H9 (cell line): ENCODE data around the gene MIB2. TPM values are rescaled to one million over a fixed set of nuclear protein-coding genes. Genes with fewer than 3 reads are reported as not detected.
A peak's percentile ranks its signal among the peaks of the same experiment; 100 is the strongest.

Experiments
- DNase-seq: peaks from one replicate; pipeline ENCODE4 v3.0.0-alpha.2; 2017
- H2AFZ ChIP-seq: one replicate; pipeline ENCODE4 v1.6.1; 2013; ENCODE audit warnings: mild to moderate bottlenecking, low read length, control low read depth, moderate library complexity
- H2AK5ac ChIP-seq: 2 replicates; pipeline ENCODE4 v1.6.1; 2013; ENCODE audit warnings: low read length, control low read depth, mixed read lengths; ENCODE audit not compliant: insufficient read length
- H2BK120ac ChIP-seq: one replicate; pipeline ENCODE4 v1.6.1; 2013; ENCODE audit warnings: low read depth, mild to moderate bottlenecking, low read length, control low read depth, inconsistent platforms; ENCODE audit not compliant: poor library complexity, severe bottlenecking
- H2BK12ac ChIP-seq: 2 replicates; pipeline ENCODE4 v1.6.1; 2013; ENCODE audit warnings: low read length, control low read depth, mixed read lengths, low read depth; ENCODE audit not compliant: insufficient read length
- H2BK15ac ChIP-seq: 2 replicates; pipeline ENCODE4 v1.6.1; 2013; ENCODE audit warnings: low read depth, low read length, control low read depth
- H2BK20ac ChIP-seq: one replicate; pipeline ENCODE4 v1.6.1; 2013; ENCODE audit warnings: low read depth, mild to moderate bottlenecking, low read length, control low read depth, inconsistent platforms; ENCODE audit not compliant: poor library complexity, severe bottlenecking
- H2BK5ac ChIP-seq: 2 replicates; pipeline ENCODE4 v1.6.1; 2013; ENCODE audit warnings: low read length, control low read depth, mixed read lengths; ENCODE audit not compliant: insufficient read length
- H3K14ac ChIP-seq: 2 replicates; pipeline ENCODE4 v1.6.1; 2013; ENCODE audit warnings: low read length, control low read depth; ENCODE audit not compliant: insufficient read depth
- H3K18ac ChIP-seq: 2 replicates; pipeline ENCODE4 v1.6.1; 2013; ENCODE audit warnings: low read depth, mild to moderate bottlenecking, mixed read lengths, low read length, control low read depth; ENCODE audit not compliant: insufficient read length
- H3K23ac ChIP-seq: 2 replicates; pipeline ENCODE4 v1.6.1; 2013; ENCODE audit warnings: low read length, control low read depth, mixed read lengths, low read depth; ENCODE audit not compliant: insufficient read length
- H3K23me2 ChIP-seq: 2 replicates; pipeline ENCODE4 v1.6.1; 2013; ENCODE audit warnings: low read depth, mild to moderate bottlenecking, mixed read lengths, low read length, control low read depth; ENCODE audit not compliant: insufficient read length, poor library complexity, severe bottlenecking
- H3K27ac ChIP-seq: 2 replicates; pipeline ENCODE4 v1.5.1; 2013; ENCODE audit warnings: low read length, control low read depth, mixed read lengths, low read depth; ENCODE audit not compliant: insufficient read length
- H3K27me3 ChIP-seq: 2 replicates; pipeline ENCODE4 v1.6.1; 2013; ENCODE audit warnings: low read length, control low read depth, inconsistent platforms; ENCODE audit not compliant: insufficient read depth
- H3K4ac ChIP-seq: 2 replicates; pipeline ENCODE4 v1.6.1; 2013; ENCODE audit warnings: low read depth, mild to moderate bottlenecking, control low read depth, inconsistent platforms, low read length, moderate library complexity
- H3K4me1 ChIP-seq: 2 replicates; pipeline ENCODE4 v1.6.1; 2013; ENCODE audit warnings: low read length, control low read depth, inconsistent platforms; ENCODE audit not compliant: insufficient read depth
- H3K4me2 ChIP-seq: 2 replicates; pipeline ENCODE4 v1.6.1; 2013; ENCODE audit warnings: low read length, control low read depth, mixed read lengths; ENCODE audit not compliant: insufficient read length, insufficient read depth
- H3K56ac ChIP-seq: 2 replicates; pipeline ENCODE4 v1.6.1; 2013; ENCODE audit warnings: low read depth, mild to moderate bottlenecking, mixed read lengths, low read length, control low read depth; ENCODE audit not compliant: insufficient read length
- H3K79me1 ChIP-seq: 2 replicates; pipeline ENCODE4 v1.6.1; 2013; ENCODE audit warnings: low read depth, mild to moderate bottlenecking, moderate library complexity, low read length, control low read depth, inconsistent platforms; ENCODE audit not compliant: insufficient read depth, poor library complexity, severe bottlenecking
- H3K79me2 ChIP-seq: 2 replicates; pipeline ENCODE4 v1.6.1; 2013; ENCODE audit warnings: low read length, control low read depth, inconsistent platforms; ENCODE audit not compliant: insufficient read depth
- H3K9ac ChIP-seq: 2 replicates; pipeline ENCODE4 v1.6.1; 2013; ENCODE audit warnings: low read length, control low read depth, mixed read lengths; ENCODE audit not compliant: insufficient read length; ENCODE audit errors: extremely low read depth
- H3K9me3 ChIP-seq: one replicate; pipeline ENCODE4 v1.6.1; 2013; ENCODE audit warnings: low read depth, low read length, inconsistent platforms; ENCODE audit not compliant: control insufficient read depth
- H3T11ph ChIP-seq: one replicate; pipeline ENCODE4 v1.6.1; 2013; ENCODE audit warnings: mild to moderate bottlenecking, low read length, control low read depth, inconsistent platforms
- H4K20me1 ChIP-seq: one replicate; pipeline ENCODE4 v1.6.1; 2013; ENCODE audit not compliant: control insufficient read depth, insufficient read length, insufficient read depth
- H4K5ac ChIP-seq: 2 replicates; pipeline ENCODE4 v1.6.1; 2013; ENCODE audit warnings: low read depth, mild to moderate bottlenecking, mixed read lengths, low read length, control low read depth; ENCODE audit not compliant: insufficient read length
- H4K8ac ChIP-seq: replicated peaks from 2 replicates; pipeline ENCODE4 v1.6.1; 2013; ENCODE audit warnings: low read length, control low read depth, mixed read lengths, low read depth; ENCODE audit not compliant: insufficient read length
- H4K91ac ChIP-seq: 2 replicates; pipeline ENCODE4 v1.6.1; 2013; ENCODE audit warnings: low read depth, mild to moderate bottlenecking, moderate library complexity, mixed read lengths, low read length, control low read depth; ENCODE audit not compliant: insufficient read length
- H3K27ac Mint-ChIP-seq, 3 experiments: 2 replicates in 2 of 3; 3 replicates in 1 of 3; pipeline ENCODE4 v1.8.0; 2020 to 2021; ENCODE audit warnings: mixed read lengths in 3 of 3, mild to moderate bottlenecking in 1 of 3, moderate library complexity in 1 of 3
- H3K27me3 Mint-ChIP-seq: 2 replicates; pipeline ENCODE4 v1.8.0; 2021; ENCODE audit warnings: low read depth, mild to moderate bottlenecking, moderate library complexity, mixed read lengths
- H3K36me3 Mint-ChIP-seq, 3 experiments: 2 replicates in 2 of 3; 3 replicates in 1 of 3; pipeline ENCODE4 v1.8.0; 2020 to 2021; ENCODE audit warnings: low read depth in 3 of 3, mixed read lengths in 3 of 3; ENCODE audit not compliant: insufficient read depth in 1 of 3
- H3K4me1 Mint-ChIP-seq, 2 experiments: 2 replicates each; pipeline ENCODE4 v1.8.0; 2020; ENCODE audit warnings: mixed read lengths in 2 of 2
- H3K4me3 Mint-ChIP-seq, 2 experiments: 2 replicates in 1 of 2; 3 replicates in 1 of 2; pipeline ENCODE4 v1.8.0; 2020 to 2021; ENCODE audit warnings: mild to moderate bottlenecking in 2 of 2, mixed read lengths in 2 of 2, moderate library complexity in 1 of 2
- H3K9me3 Mint-ChIP-seq, 2 experiments: 2 replicates in 1 of 2; 3 replicates in 1 of 2; pipeline ENCODE4 v1.8.0; 2020; ENCODE audit warnings: mild to moderate bottlenecking in 2 of 2, mixed read lengths in 2 of 2, moderate library complexity in 1 of 2
- CTCF ChIP-seq: fragments of 200-600 bp; sonication (generic); conservative IDR thresholded peaks from 3 replicates; pipeline ENCODE4 v1.8.0; 2021; ENCODE audit warnings: antibody characterized with exemption, mild to moderate bottlenecking
- WGBS: extraction: QIAGEN DNeasy Blood & Tissue Kit; methylation state at CpG from one replicate; pipeline ENCODE4 v1.1.7; 2013; ENCODE audit warnings: missing lambda C conversion rate, low lambda C conversion rate, mixed read lengths; ENCODE audit not compliant: insufficient read length; ENCODE audit errors: extremely low coverage; 5-methylcytosine and 5-hydroxymethylcytosine counted together
- total RNA-seq: library from RNA; stranded (reverse); gene quantifications from 2 replicates; pipeline ENCODE4 v1.2.1, GENCODE V29; 2021

Gene MIB2
- total RNA-seq, 1 experiment from 2014 or later, result 77.8 TPM

GRCh38 chr1:1598051-1598719 is 17.1 kb upstream of the MIB2 start:
- Mint-ChIP-seq H3K4me3 (peak overlapping the region; percentile 17 to 64; a peak in 2 of 5 replicates), H3K4me1 (peaks cover 4 to 12% of the 10 kb centered on the region in 2 experiments), H3K27me3 (peaks cover 44% of the 10 kb centered on the region), H3K27ac (no peak overlapping the region), H3K9me3 (no peaks in the 10 kb centered on the region), H3K36me3 (no peaks in the 10 kb centered on the region)
- no peak overlapping the region for H3K18ac ChIP-seq
- H3K23me2 ChIP-seq, result peaks cover 8% of the 10 kb centered on the region
- H2BK15ac ChIP-seq, result no peak overlapping the region
- no peak for TF ChIP-seq CTCF
- H3K4me1 ChIP-seq, result no peaks in the 10 kb centered on the region
- H3K27ac ChIP-seq, result no peak overlapping the region
- no peak overlapping the region for H3T11ph ChIP-seq
- no peak overlapping the region for H4K91ac ChIP-seq
- H2AFZ ChIP-seq, result no peak overlapping the region
- no peak overlapping the region for H2BK120ac ChIP-seq
- DNase-seq, result no peak
- no peaks in the 10 kb centered on the region for H3K79me1 ChIP-seq
- no peak overlapping the region for H3K23ac ChIP-seq
- no CpG with 5 or more reads among the region's 28 CpGs for WGBS
- H3K9me3 ChIP-seq, result no peaks in the 10 kb centered on the region
- no peak overlapping the region for H3K56ac ChIP-seq
- H3K4me2 ChIP-seq, result no peak overlapping the region
- no peak overlapping the region for H2BK20ac ChIP-seq
- no peak overlapping the region for H3K4ac ChIP-seq
- no peak overlapping the region for H3K14ac ChIP-seq
- no peak overlapping the region for H2BK12ac ChIP-seq
- no peak overlapping the region for H3K9ac ChIP-seq
- H3K27me3 ChIP-seq, result no peaks in the 10 kb centered on the region; the same call in 1 of the 2 replicates
- no peak overlapping the region for H4K8ac ChIP-seq
- no peak overlapping the region for H2BK5ac ChIP-seq
- no peaks in the 10 kb centered on the region for H3K79me2 ChIP-seq
- no peak overlapping the region for H4K5ac ChIP-seq
- H4K20me1 ChIP-seq, result no peaks in the 10 kb centered on the region
- no peak overlapping the region for H2AK5ac ChIP-seq
